Skeletal muscle cell (primary cell): Measurements from ENCODE around the gene SLC9A9.
"Not testable (repeated sequence)": the region's sequence is repeated elsewhere in the genome, so short reads cannot be mapped to it uniquely, and the experiment has no call there.

ENCODE experiments used
- DNase-seq: peaks from one replicate; pipeline ENCODE4 v3.0.0-alpha.2; 2010; ENCODE audit warnings: low read depth
- H3K4me3 ChIP-seq: 2 replicates; pipeline ENCODE4 v1.5.1; 2011; ENCODE audit warnings: low read depth, mild to moderate bottlenecking, control low read depth, low read length, moderate library complexity

Gene SLC9A9

GRCh38 chr3:143718463-143718862 is 129.8 kb downstream of the SLC9A9 start:
- DNase-seq, result no peak
- H3K4me3 ChIP-seq, result no peak overlapping the region

GRCh38 chr3:143716731-143717130 is 131.5 kb downstream of the SLC9A9 start:
- no peak overlapping the region for H3K4me3 ChIP-seq
- no peak for DNase-seq

GRCh38 chr3:143712522-143712921 is 135.7 kb downstream of the SLC9A9 start:
- no peak overlapping the region for H3K4me3 ChIP-seq
- no peak for DNase-seq

- no peak overlapping the region for H3K4me3 ChIP-seq
- DNase-seq, result no peak
Measured at GRCh38 chr3:143707848-143708247, 140.4 kb downstream of the SLC9A9 start.

GRCh38 chr3:143700431-143700975 is 147.8 kb downstream of the SLC9A9 start:
- no peak overlapping the region for H3K4me3 ChIP-seq
- no peak for DNase-seq

- no peak overlapping the region for H3K4me3 ChIP-seq
- no peak for DNase-seq
Measured at GRCh38 chr3:143699424-143699823, 148.8 kb downstream of the SLC9A9 start.

- DNase-seq, result no peak
- H3K4me3 ChIP-seq, result no peak overlapping the region
Measured at GRCh38 chr3:143698682-143699303, 149.5 kb downstream of the SLC9A9 start.

GRCh38 chr3:143697975-143698374 is 150.3 kb downstream of the SLC9A9 start:
- DNase-seq, result no peak
- H3K4me3 ChIP-seq, result no peak overlapping the region

GRCh38 chr3:143695333-143695732 is 152.9 kb downstream of the SLC9A9 start:
- H3K4me3 ChIP-seq, DNase-seq: not testable (repeated sequence)

GRCh38 chr3:143693506-143693905 is 154.8 kb downstream of the SLC9A9 start:
- DNase-seq, result no peak
- no peak overlapping the region for H3K4me3 ChIP-seq

GRCh38 chr3:143686638-143687197 is 161.6 kb downstream of the SLC9A9 start:
- DNase-seq, result no peak
- no peak overlapping the region for H3K4me3 ChIP-seq

GRCh38 chr3:143685491-143685890 is 162.8 kb downstream of the SLC9A9 start:
- no peak for DNase-seq
- no peak overlapping the region for H3K4me3 ChIP-seq

GRCh38 chr3:143677430-143677829 is 170.8 kb downstream of the SLC9A9 start:
- DNase-seq, result no peak
- H3K4me3 ChIP-seq, result no peak overlapping the region

GRCh38 chr3:143676747-143677146 is 171.5 kb downstream of the SLC9A9 start:
- DNase-seq, result no peak
- H3K4me3 ChIP-seq, result no peak overlapping the region

- H3K4me3 ChIP-seq, result no peak overlapping the region
- no peak for DNase-seq
Measured at GRCh38 chr3:143676021-143676420, 172.2 kb downstream of the SLC9A9 start.

GRCh38 chr3:143674100-143674968 is 173.9 kb downstream of the SLC9A9 start:
- no peak overlapping the region for H3K4me3 ChIP-seq
- peak; percentile 44 for DNase-seq

- no peak for DNase-seq
- no peak overlapping the region for H3K4me3 ChIP-seq
Measured at GRCh38 chr3:143672396-143673165, 175.7 kb downstream of the SLC9A9 start.

- no peak for DNase-seq
- H3K4me3 ChIP-seq, result no peak overlapping the region
Measured at GRCh38 chr3:143671626-143672025, 176.6 kb downstream of the SLC9A9 start.

- peak; percentile 59 for DNase-seq
- no peak overlapping the region for H3K4me3 ChIP-seq
Measured at GRCh38 chr3:143668924-143669790, 179.1 kb downstream of the SLC9A9 start.
